ENCODE measurements around the gene RFK. TPM values are rescaled to one million over a fixed set of nuclear protein-coding genes. Genes with fewer than 3 reads are reported as not detected.

Gene RFK
- total RNA-seq, 1 experiment from 2014 or later, result 12.0 TPM

GRCh38 chr9:76404401-76404800 lies 10.2 kb upstream of the RFK start:
- Histone ChIP-seq H2BK15ac (ENCODE audit: low read depth, low read length) (no peak overlapping the region), H3K79me1 (ENCODE audit: insufficient read depth, low read depth, low read length, poor library complexity, severe bottlenecking) (no peaks in the 10 kb centered on the region), H4K20me1 (ENCODE audit: control insufficient read depth, insufficient read depth, insufficient read length) (no peaks in the 10 kb centered on the region), H3K23me2 (ENCODE audit: insufficient read length, low read depth, low read length, poor library complexity, severe bottlenecking) (no peaks in the 10 kb centered on the region), H3K9me3 (ENCODE audit: control insufficient read depth, low read depth, low read length) (no peaks in the 10 kb centered on the region), H3K27me3 (ENCODE audit: insufficient read depth, low read length) (no peaks in the 10 kb centered on the region), H2BK12ac (ENCODE audit: insufficient read length, low read depth, low read length) (no peak overlapping the region), H3K23ac (ENCODE audit: insufficient read length, low read depth, low read length) (no peak overlapping the region), H3T11ph (ENCODE audit: low read length) (no peak overlapping the region), H2BK120ac (ENCODE audit: low read depth, low read length, poor library complexity, severe bottlenecking) (no peak overlapping the region), H3K4ac (ENCODE audit: low read depth, low read length) (no peak overlapping the region), H4K5ac (ENCODE audit: insufficient read length, low read depth, low read length) (no peak overlapping the region), H3K4me2 (ENCODE audit: insufficient read depth, insufficient read length, low read length) (no peak overlapping the region), H3K9ac (ENCODE audit: extremely low read depth, insufficient read length, low read length) (no peak overlapping the region), H4K8ac (replicated peaks; ENCODE audit: insufficient read length, low read depth, low read length) (no peak overlapping the region), H4K91ac (ENCODE audit: insufficient read length, low read depth, low read length) (no peak overlapping the region), H2BK5ac (ENCODE audit: insufficient read length, low read length) (no peak overlapping the region), H3K56ac (ENCODE audit: insufficient read length, low read depth, low read length) (no peak overlapping the region), H3K4me1 (ENCODE audit: insufficient read depth, low read length) (no peaks in the 10 kb centered on the region), H2BK20ac (ENCODE audit: low read depth, low read length, poor library complexity, severe bottlenecking) (no peak overlapping the region), H2AFZ (ENCODE audit: low read length) (no peak overlapping the region), H3K18ac (ENCODE audit: insufficient read length, low read depth, low read length) (no peak overlapping the region), H2AK5ac (ENCODE audit: insufficient read length, low read length) (no peak overlapping the region), H3K27ac (ENCODE audit: insufficient read length, low read depth, low read length) (no peak overlapping the region), H3K14ac (ENCODE audit: insufficient read depth, low read length) (no peak overlapping the region), H3K79me2 (ENCODE audit: insufficient read depth, low read length) (no peaks in the 10 kb centered on the region)
- Mint-ChIP-seq H3K27ac (no peak overlapping the region; a peak in 1 of 7 replicates), H3K4me1 (peaks cover 7% of the 10 kb centered on the region in 2 experiments), H3K27me3 (ENCODE audit: low read depth) (no peaks in the 10 kb centered on the region), H3K9me3 (no peaks in the 10 kb centered on the region), H3K36me3 (ENCODE audit: insufficient read depth in 1 of 3, low read depth in 3 of 3) (no peaks in the 10 kb centered on the region), H3K4me3 (no peak overlapping the region)
- no peak for DNase-seq
- TF ChIP-seq CTCF (conservative IDR thresholded peaks at IDR 0.05), result no peak
- WGBS (ENCODE audit: extremely low coverage, insufficient read length, low lambda C conversion rate), result no CpG with 5 or more reads among the region's 1 CpG
